Right lobe of liver (tissue), 6 donors: ENCODE measurements around the gene RNF168. TPM values are rescaled to one million over a fixed set of nuclear protein-coding genes. Genes with fewer than 3 reads are reported as not detected.
A peak's percentile ranks its signal among the peaks of the same experiment; 100 is the strongest.

ENCODE experiments used
- ATAC-seq, 4 donors: fragments of 200-7000 bp; cut with Tn5 transposase; one replicate each; pipeline ENCODE4 v1.9.1; 2020; ENCODE audit warnings: mild to moderate bottlenecking in 4 of 4, moderate library complexity in 4 of 4
- DNase-seq, 3 donors: peaks; one replicate each; pipeline ENCODE4 v3.0.0-alpha.2; 2020
- H3K27ac ChIP-seq, 3 donors: fragments of 200-600 bp; one replicate each; pipeline ENCODE4 v1.8.0; 2022
- H3K27me3 ChIP-seq, 2 donors: fragments of 200-600 bp; one replicate each; pipeline ENCODE4 v1.8.0; 2022
- H3K36me3 ChIP-seq, 4 donors: fragments of 200-600 bp; sonication (generic) in 1 of 4; one replicate each; pipeline versions ENCODE4 v1.5.1 to v1.8.0; 2017 to 2022; ENCODE audit warnings: control low read depth in 1 of 4
- H3K4me1 ChIP-seq, 4 donors: fragments of 200-600 bp; sonication (generic) in 1 of 4; one replicate each; pipeline versions ENCODE4 v1.5.1 to v1.8.0; 2017 to 2022; ENCODE audit warnings: control low read depth in 1 of 4
- H3K4me3 ChIP-seq, 3 donors: fragments of 200-600 bp; one replicate each; pipeline ENCODE4 v1.8.0; 2022
- H3K9me3 ChIP-seq, 4 donors: fragments of 200-600 bp; sonication (generic) in 1 of 4; one replicate each; pipeline versions ENCODE4 v1.5.1 to v1.8.0; 2017 to 2022; ENCODE audit warnings: control low read depth in 1 of 4
- CTCF ChIP-seq, 4 donors: fragments of 200-600 bp in 3 of 4; fragments of 450-650 bp in 1 of 4; IDR thresholded peaks; one replicate each; pipeline versions ENCODE4 v1.5.1 to v1.8.0; 2016 to 2022; ENCODE audit warnings: antibody characterized with exemption in 4 of 4, mild to moderate bottlenecking in 2 of 4
- POLR2A ChIP-seq: fragments of 450-650 bp; IDR thresholded peaks from one replicate; pipeline ENCODE4 v1.6.1; 2017; ENCODE audit warnings: antibody characterized with exemption, mild to moderate bottlenecking
- WGBS: methylation state at CpG from one replicate; pipeline ENCODE4 v1.1.6; 2018; ENCODE audit warnings: low coverage, low lambda C conversion rate; ENCODE audit not compliant: insufficient coverage; ENCODE audit errors: missing lambda C conversion rate; 5-methylcytosine and 5-hydroxymethylcytosine counted together
- intact Hi-C, 2 donors: fragments of 100-400 bp; cut with DNase I; formaldehyde crosslinking; loops; one replicate each; pipeline versions ENCODE4 v1.11.2 to v1.14.1; 2022
- total RNA-seq, 6 experiments: library from RNA; depleted of rRNA in 2 of 6; stranded (reverse); fragments of >200 nt in 2 of 6; fragmentation: NEBNext Ultra II Directional in 3 of 6; extraction: Animal tissue kit (Norgen Biotek cat#: 25700) in 3 of 6; gene quantifications; one replicate each; pipeline versions ENCODE4 v1.1.0 to v1.2.4, GENCODE V29; 2016 to 2023
- donor health status: DM: no; HTN: yes; CAD: no.
- donor health status: DM: no; HTN: no; CAD: no.
- donor health status: DM: no; HTN: no; CAD: no.
- donor health status: DM: no; HTN: yes; CAD: no.
- donor health status: DM: no; HTN: yes; CAD: no.

The RNF168 gene
- total RNA-seq, 6 experiments from 2014 or later = 7.5 to 14.2 (median 11.4) TPM

GRCh38 chr3:196498297-196498696, 5.3 kb downstream of the RNF168 start:
- ATAC-seq (no peak), DNase-seq (no peak)
- intact Hi-C loops = no loop called here
- no peak overlapping the region for H3K27ac ChIP-seq
- peaks cover 0 to 8% (median 2%) of the 10 kb centered on the region in 4 donors for H3K4me1 ChIP-seq
- no peaks in the 10 kb centered on the region for H3K27me3 ChIP-seq
- H3K9me3 ChIP-seq = no peaks in the 10 kb centered on the region
- no peak for TF ChIP-seq POLR2A
- TF ChIP-seq CTCF (IDR thresholded peaks at IDR 0.05) = no peak
- H3K4me3 ChIP-seq = no peak overlapping the region
- WGBS = 82% methylated on average over 8 of the region's 8 CpGs
- H3K36me3 ChIP-seq = no peaks in the 10 kb centered on the region

GRCh38 chr3:196496183-196496582, 7.4 kb downstream of the RNF168 start:
- ATAC-seq (no peak), DNase-seq (no peak)
- 68% methylated on average over 4 of the region's 4 CpGs for WGBS
- Histone ChIP-seq H3K4me1 (peaks cover 0 to 8% (median 2%) of the 10 kb centered on the region in 4 donors), H3K4me3 (no peak overlapping the region), H3K27ac (no peak overlapping the region), H3K36me3 (no peaks in the 10 kb centered on the region), H3K27me3 (no peaks in the 10 kb centered on the region), H3K9me3 (no peaks in the 10 kb centered on the region)
- intact Hi-C loops = no loop called here
- TF ChIP-seq POLR2A (no peak), CTCF (IDR thresholded peaks at IDR 0.05) (no peak)

GRCh38 chr3:196493292-196493691, 10.3 kb downstream of the RNF168 start:
- no peaks in the 10 kb centered on the region for H3K27me3 ChIP-seq
- WGBS = 97% methylated on average over 6 of the region's 7 CpGs

GRCh38 chr3:196492080-196492479, 11.5 kb downstream of the RNF168 start:
- no peak for ATAC-seq
- no peak for DNase-seq
- H3K4me1 ChIP-seq = peaks cover 0 to 21% (median 5%) of the 10 kb centered on the region in 4 donors
- H3K36me3 ChIP-seq = peaks cover 0 to 3% (median 0%) of the 10 kb centered on the region in 4 donors
- H3K4me3 ChIP-seq = no peak overlapping the region
- intact Hi-C loops = no loop called here
- no peak for TF ChIP-seq CTCF (IDR thresholded peaks at IDR 0.05)
- no peak for TF ChIP-seq POLR2A
- WGBS = 100% methylated on average over 1 of the region's 2 CpGs
- no peaks in the 10 kb centered on the region for H3K9me3 ChIP-seq
- H3K27me3 ChIP-seq = no peaks in the 10 kb centered on the region
- no peak overlapping the region for H3K27ac ChIP-seq

More at GRCh38 chr3:196493292-196493691, 10.3 kb downstream of the RNF168 start:
- peaks cover 0 to 21% (median 7%) of the 10 kb centered on the region in 4 donors for H3K4me1 ChIP-seq
- H3K4me3 ChIP-seq = no peak overlapping the region
- no peaks in the 10 kb centered on the region for H3K9me3 ChIP-seq
- TF ChIP-seq CTCF (IDR thresholded peaks at IDR 0.05) = no peak
- no peak for TF ChIP-seq POLR2A
- no peak for ATAC-seq
- no peaks in the 10 kb centered on the region for H3K36me3 ChIP-seq
- no peak overlapping the region for H3K27ac ChIP-seq
- intact Hi-C loops = no loop called here
- no peak for DNase-seq

- Histone ChIP-seq H3K27me3 (no peaks in the 10 kb centered on the region), H3K36me3 (peaks cover 0 to 22% (median 0%) of the 10 kb centered on the region in 4 donors), H3K4me3 (no peak overlapping the region), H3K4me1 (peaks cover 0 to 21% (median 5%) of the 10 kb centered on the region in 4 donors), H3K27ac (peak overlapping the region in 1 of 3 donors; percentile 12), H3K9me3 (no peaks in the 10 kb centered on the region)
- WGBS = 43% methylated on average over 8 of the region's 10 CpGs
- peak; percentile 33 to 80 (median 67) for DNase-seq
- ATAC-seq = peak; percentile 96 to 98 (median 98)
- intact Hi-C loops = no loop called here
- TF ChIP-seq POLR2A (no peak), CTCF (IDR thresholded peaks at IDR 0.05) (no peak)
Measured at GRCh38 chr3:196489747-196490146, 13.8 kb downstream of the RNF168 start.
